Ishikawa (cell line): ENCODE data around the gene DOLPP1.

Experiments
- CREB1 ChIP-seq: IDR thresholded peaks from 2 replicates; pipeline ENCODE4 v1.6.1; 2012; ENCODE audit warnings: low read depth
- EP300 ChIP-seq: IDR thresholded peaks from 2 replicates; pipeline ENCODE4 v1.6.1; 2012; ENCODE audit warnings: borderline replicate concordance
- MAX ChIP-seq: IDR thresholded peaks from 2 replicates; pipeline ENCODE4 v1.6.1; 2012
- NFIC ChIP-seq: IDR thresholded peaks from 2 replicates; pipeline ENCODE4 v1.6.1; 2012
- REST ChIP-seq: IDR thresholded peaks from 2 replicates; pipeline ENCODE4 v1.6.1; 2012; ENCODE audit warnings: low read depth, mild to moderate bottlenecking
- YY1 ChIP-seq: IDR thresholded peaks from 2 replicates; pipeline ENCODE4 v1.6.1; 2012; ENCODE audit warnings: low read depth

- TF ChIP-seq MAX (no peak), NFIC (no peak), EP300 (no peak), YY1 (no peak), CREB1 (no peak), REST (no peak)
These were observed 2.0 kb upstream of the DOLPP1 start for GRCh38 chr9:129078691-129079503.
